ENCODE results near the gene ABHD15. TPM values are rescaled to one million over a fixed set of nuclear protein-coding genes. Genes with fewer than 3 reads are reported as not detected.

Gene ABHD15
- total and polyA plus RNA-seq, 11 donors = 4.0 to 13.1 (median 8.2) TPM

GRCh38 chr17:29582772-29583171 is 15.9 kb upstream of the ABHD15 start:
- Histone ChIP-seq H3K36me3 (peaks cover 0 to 54% (median 46%) of the 10 kb centered on the region in 9 donors), H3K4me1 (peaks cover 0 to 68% (median 42%) of the 10 kb centered on the region in 12 donors), H3K4me3 (no peak overlapping the region), H3K27me3 (no peaks in the 10 kb centered on the region), H3K9me3 (no peaks in the 10 kb centered on the region), H3K27ac (peak overlapping the region in 2 of 12 donors; percentile 2 to 22)
- DNase-seq (peak in 2 of 5 donors; percentile 18 to 23), ATAC-seq (no peak)
- WGBS, 4 donors = 93 to 95% (median 93%) methylated on average over 10 to 13 of the region's 13 CpGs
- TF ChIP-seq CTCF (IDR thresholded peaks at IDR 0.05) (no peak), POLR2A (IDR thresholded peaks at IDR 0.05) (no peak)
- intact Hi-C loops (cut with DNase I) = loop anchor here in 5 of 10 donors (5.0 to 10.0 kb wide), 7 partner anchors 35 to 512 kb away; partner anchors contain the start of genes CORO6 (in 1 of the 5) and SSH2 (in 1 of the 5)

GRCh38 chr17:29582254-29582765 is 15.5 kb upstream of the ABHD15 start:
- ATAC-seq = no peak
- Histone ChIP-seq H3K9me3 (no peaks in the 10 kb centered on the region), H3K4me3 (no peak overlapping the region), H3K27ac (peak overlapping the region in 2 of 12 donors; percentile 2 to 22), H3K27me3 (no peaks in the 10 kb centered on the region), H3K36me3 (peaks cover 0 to 59% (median 50%) of the 10 kb centered on the region in 9 donors), H3K4me1 (peaks cover 0 to 64% (median 38%) of the 10 kb centered on the region in 12 donors)
- intact Hi-C loops (cut with DNase I) = loop anchor here in 5 of 10 donors (5.0 to 10.0 kb wide), 7 partner anchors 35 to 512 kb away; partner anchors contain the start of genes CORO6 (in 1 of the 5) and SSH2 (in 1 of the 5)
- DNase-seq = peak in 2 of 5 donors; percentile 9 to 20
- 80 to 87% (median 83%) methylated on average over 10 of the region's 10 CpGs for WGBS, 4 donors
- no peak for TF ChIP-seq CTCF (IDR thresholded peaks at IDR 0.05)
- TF ChIP-seq POLR2A (IDR thresholded peaks at IDR 0.05) = no peak

GRCh38 chr17:29581583-29582253 is 14.9 kb upstream of the ABHD15 start:
- Histone ChIP-seq H3K4me3 (no peak overlapping the region), H3K9me3 (no peaks in the 10 kb centered on the region), H3K27me3 (no peaks in the 10 kb centered on the region), H3K27ac (no peak overlapping the region), H3K36me3 (peaks cover 0 to 65% (median 56%) of the 10 kb centered on the region in 9 donors), H3K4me1 (peaks cover 0 to 58% (median 32%) of the 10 kb centered on the region in 12 donors)
- intact Hi-C loops (cut with DNase I) = loop anchor here in 5 of 10 donors (5.0 to 10.0 kb wide), 7 partner anchors 36 to 513 kb away; partner anchors contain the start of genes CORO6 (in 1 of the 5) and SSH2 (in 1 of the 5)
- WGBS, 4 donors = 73 to 92% (median 91%) methylated on average over 2 to 20 of the region's 20 CpGs
- DNase-seq = peak in 4 of 5 donors; percentile 6 to 51 (median 26)
- TF ChIP-seq CTCF (IDR thresholded peaks at IDR 0.05) (no peak), POLR2A (IDR thresholded peaks at IDR 0.05) (no peak)
- no peak for ATAC-seq
